HepG2 (cell line): ENCODE data around the gene TUBB4B. TPM values are rescaled to one million over a fixed set of nuclear protein-coding genes. Genes with fewer than 3 reads are reported as not detected.

Source experiments
- AHDC1 ChIP-seq: sonication (generic); formaldehyde crosslinking; IDR thresholded peaks from 2 replicates; pipeline ENCODE4 v1.5.1; 2020; ENCODE audit warnings: mild to moderate bottlenecking, missing genetic modification reagents, borderline replicate concordance
- ATF1 ChIP-seq: IDR thresholded peaks from 2 replicates; pipeline ENCODE4 v1.6.1; 2016; ENCODE audit warnings: mild to moderate bottlenecking, control low read depth
- HNF4G ChIP-seq, 2 experiments: sonication (generic) in 1 of 2; formaldehyde crosslinking in 1 of 2; IDR thresholded peaks; 2 replicates each; pipeline versions ENCODE4 v1.4.0 to v1.6.1; 2011 to 2020; ENCODE audit warnings: borderline replicate concordance in 2 of 2, low read depth in 2 of 2, mild to moderate bottlenecking in 2 of 2, low read length in 1 of 2, missing genetic modification reagents in 1 of 2, moderate library complexity in 1 of 2
- HNRNPLL ChIP-seq: fragments of 200-400 bp; formaldehyde crosslinking; IDR thresholded peaks from 2 replicates; pipeline ENCODE4 v1.6.1; 2017; ENCODE audit warnings: mild to moderate bottlenecking, low read depth, low read length; ENCODE audit not compliant: poor library complexity, severe bottlenecking
- KIAA2018 ChIP-seq: sonication (generic); formaldehyde crosslinking; IDR thresholded peaks from 2 replicates; pipeline ENCODE4 v1.5.0; 2020; ENCODE audit warnings: mild to moderate bottlenecking, missing genetic modification reagents, borderline replicate concordance
- MEIS1 ChIP-seq: sonication (generic); formaldehyde crosslinking; IDR thresholded peaks from 2 replicates; pipeline ENCODE4 v1.9.0; 2021; ENCODE audit warnings: mild to moderate bottlenecking, missing genetic modification reagents, moderate library complexity, borderline replicate concordance
- MLLT10 ChIP-seq: sonication (generic); formaldehyde crosslinking; IDR thresholded peaks from 2 replicates; pipeline ENCODE4 v1.4.0; 2020; ENCODE audit warnings: missing genetic modification reagents
- NFIC ChIP-seq: IDR thresholded peaks from 2 replicates; pipeline ENCODE4 v1.6.1; 2012; ENCODE audit warnings: mild to moderate bottlenecking, low read length, inconsistent platforms
- PBX2 ChIP-seq: IDR thresholded peaks from 2 replicates; pipeline ENCODE4 v1.6.1; 2016; ENCODE audit warnings: control low read depth
- PCBP2 ChIP-seq: fragments of 200-400 bp; formaldehyde crosslinking; optimal IDR thresholded peaks from 2 replicates; pipeline ENCODE3; 2018; ENCODE audit warnings: low read length, low read depth; ENCODE audit not compliant: poor library complexity, severe bottlenecking
- SALL2 ChIP-seq: sonication (generic); formaldehyde crosslinking; IDR thresholded peaks from 2 replicates; pipeline ENCODE4 v1.8.1; 2023; ENCODE audit warnings: mild to moderate bottlenecking, missing genetic modification reagents, inconsistent platforms
- ZKSCAN1 ChIP-seq: fragments of 150-350 bp; IDR thresholded peaks from 2 replicates; pipeline ENCODE4 v1.6.1; 2014; ENCODE audit warnings: low read length
- polyA plus RNA-seq, 8 experiments: library from polyadenylated mRNA; depleted of rRNA in 3 of 8; stranded (reverse) in 7 of 8; unstranded in 1 of 8; fragments of >200 nt; fragmentation: Illumina TruSeq in 4 of 8; extraction: Trizol in 4 of 8; gene quantifications; 2 replicates each; pipeline versions ENCODE4 v1.2.1 to v1.2.3, GENCODE V29; 2011 to 2016; ENCODE audit warnings: low read depth in 4 of 8, missing spikeins in 1 of 8, mixed read lengths in 1 of 8; ENCODE audit not compliant: insufficient read depth in 1 of 8
- total RNA-seq, 5 experiments: library from RNA; depleted of rRNA; stranded (reverse); fragments of >200 nt; fragmentation: Illumina TruSeq; extraction: Trizol; gene quantifications; 2 replicates each; pipeline ENCODE4 v1.2.3, GENCODE V29; 2016; ENCODE audit warnings: low read depth in 1 of 5

TUBB4B gene
- total and polyA plus RNA-seq, 2 of the 13 experiments (the other 11 are each of a cell fraction or from before 2014, with no cell fraction given) = 182 to 412 TPM

- TF ChIP-seq KIAA2018 (CRISPR knock-in tag) (no peak), ATF1 (peak; percentile 96), MLLT10 (CRISPR knock-in tag) (no peak), PBX2 (CRISPR knock-in tag) (no peak), MEIS1 (CRISPR knock-in tag) (peak; percentile 62; the same call in 1 of the 2 replicates), ZKSCAN1 (no peak), NFIC (no peak), HNRNPLL (peak; percentile 62), SALL2 (0 out of 2 replicates have a peak, but pooled peaks have one; percentile 78), PCBP2 (no peak), HNF4G (IDR thresholded peaks at IDR 0.05; ENCODE audit: borderline replicate concordance, low read depth, low read length) (peak; percentile 50; the same call in 1 of the 2 replicates), HNF4G (CRISPR knock-in tag; IDR thresholded peaks at IDR 0.05; ENCODE audit: borderline replicate concordance, low read depth) (0 out of 2 replicates have a peak, but pooled peaks have one; percentile 29), AHDC1 (no peak)
Observed at GRCh38 chr9:137205126-137206069, 35.7 kb upstream of the TUBB4B start, which contains the start of the genes NDOR1 and TMEM203 (continued).
